ENCODE data around the gene FGFR1OP2.

- TF ChIP-seq CTCF (IDR thresholded peaks at IDR 0.05): no peak
- no peak for TF ChIP-seq POLR2A (IDR thresholded peaks at IDR 0.05)
- TF ChIP-seq POLR2AphosphoS5 (IDR thresholded peaks at IDR 0.05): no peak
- TF ChIP-seq EP300 (IDR thresholded peaks at IDR 0.05; ENCODE audit: low read depth): no peak
These were observed 65.4 kb downstream of the FGFR1OP2 start for GRCh38 chr12:27003421-27004381.

Measured in transverse colon (tissue), 4 donors.